Upper lobe of right lung (tissue), 1 donor: ENCODE measurements around the gene PIP4K2A. TPM values are rescaled to one million over a fixed set of nuclear protein-coding genes. Genes with fewer than 3 reads are reported as not detected.

Source experiments
- ATAC-seq: fragments of 200-7000 bp; cut with Tn5 transposase; one replicate; pipeline ENCODE4 v1.9.1; 2020; ENCODE audit warnings: mild to moderate bottlenecking, moderate library complexity
- DNase-seq: peaks from one replicate; pipeline ENCODE4 v3.0.0-alpha.2; 2020
- H3K27ac ChIP-seq: fragments of 200-600 bp; one replicate; pipeline ENCODE4 v1.8.0; 2022
- H3K27me3 ChIP-seq: fragments of 200-600 bp; one replicate; pipeline ENCODE4 v1.8.0; 2022; ENCODE audit warnings: mild to moderate bottlenecking
- H3K36me3 ChIP-seq: fragments of 200-600 bp; one replicate; pipeline ENCODE4 v1.8.0; 2022
- H3K4me1 ChIP-seq: fragments of 200-600 bp; one replicate; pipeline ENCODE4 v1.8.0; 2022
- H3K4me3 ChIP-seq: fragments of 200-600 bp; one replicate; pipeline ENCODE4 v1.8.0; 2022; ENCODE audit warnings: mild to moderate bottlenecking
- H3K9me3 ChIP-seq: fragments of 200-600 bp; one replicate; pipeline ENCODE4 v1.8.0; 2022
- CTCF ChIP-seq: fragments of 200-600 bp; IDR thresholded peaks from one replicate; pipeline ENCODE4 v1.8.0; 2022; ENCODE audit warnings: antibody characterized with exemption
- intact Hi-C: fragments of 100-400 bp; cut with DNase I; formaldehyde crosslinking; loops from one replicate; pipeline ENCODE4 v1.11.0; 2022
- total RNA-seq: library from RNA; stranded (reverse); fragmentation: NEBNext Ultra II Directional; extraction: Animal tissue kit (Norgen Biotek cat#: 25700); gene quantifications from one replicate; pipeline ENCODE4 v1.2.1, GENCODE V29; 2021
- donor health status: DM: no; HTN: yes; CAD: no; lungs with severe emphysema.

The PIP4K2A gene
- total RNA-seq, 1 donor from 2014 or later = 61.2 TPM

- no peaks in the 10 kb centered on the region for H3K9me3 ChIP-seq
- no peak for TF ChIP-seq CTCF
- intact Hi-C loops = no loop called here
- no peak for ATAC-seq
- H3K27ac ChIP-seq = no peak overlapping the region
- H3K4me1 ChIP-seq = peaks cover 31% of the 10 kb centered on the region
- no peaks in the 10 kb centered on the region for H3K36me3 ChIP-seq
- no peak for DNase-seq
- no peak overlapping the region for H3K4me3 ChIP-seq
- no peaks in the 10 kb centered on the region for H3K27me3 ChIP-seq
Measured at GRCh38 chr10:22676435-22676834, 37.9 kb downstream of the PIP4K2A start.

- peaks cover 33% of the 10 kb centered on the region for H3K4me1 ChIP-seq
- no peaks in the 10 kb centered on the region for H3K9me3 ChIP-seq
- TF ChIP-seq CTCF = no peak
- H3K27ac ChIP-seq = no peak overlapping the region
- DNase-seq (no peak), ATAC-seq (no peak)
- intact Hi-C loops = no loop called here
- no peaks in the 10 kb centered on the region for H3K36me3 ChIP-seq
- no peaks in the 10 kb centered on the region for H3K27me3 ChIP-seq
- H3K4me3 ChIP-seq = no peak overlapping the region
Measured at GRCh38 chr10:22674573-22674930, 39.8 kb downstream of the PIP4K2A start.

GRCh38 chr10:22673785-22674572 lies 40.4 kb downstream of the PIP4K2A start:
- Histone ChIP-seq H3K4me3 (no peak overlapping the region), H3K27ac (no peak overlapping the region), H3K27me3 (no peaks in the 10 kb centered on the region), H3K36me3 (no peaks in the 10 kb centered on the region), H3K4me1 (peaks cover 36% of the 10 kb centered on the region), H3K9me3 (no peaks in the 10 kb centered on the region)
- no peak for TF ChIP-seq CTCF
- no peak for ATAC-seq
- intact Hi-C loops = no loop called here
- DNase-seq = no peak

- no peak for ATAC-seq
- intact Hi-C loops = no loop called here
Measured at GRCh38 chr10:22673091-22673392, 41.3 kb downstream of the PIP4K2A start.

GRCh38 chr10:22672319-22673090 lies 41.9 kb downstream of the PIP4K2A start:
- Histone ChIP-seq H3K36me3 (no peaks in the 10 kb centered on the region), H3K4me1 (peaks cover 29% of the 10 kb centered on the region), H3K9me3 (no peaks in the 10 kb centered on the region), H3K4me3 (no peak overlapping the region), H3K27ac (no peak overlapping the region), H3K27me3 (no peaks in the 10 kb centered on the region)
- intact Hi-C loops = no loop called here
- ATAC-seq (no peak), DNase-seq (no peak)
- TF ChIP-seq CTCF = no peak

More at GRCh38 chr10:22673091-22673392, 41.3 kb downstream of the PIP4K2A start:
- Histone ChIP-seq H3K4me1 (peaks cover 30% of the 10 kb centered on the region), H3K9me3 (no peaks in the 10 kb centered on the region), H3K27me3 (no peaks in the 10 kb centered on the region), H3K4me3 (no peak overlapping the region), H3K36me3 (no peaks in the 10 kb centered on the region), H3K27ac (no peak overlapping the region)
- DNase-seq = no peak
- no peak for TF ChIP-seq CTCF
